GM19438 (cell line): ENCODE data around the gene BAK1.
"Not testable (repeated sequence)": the region's sequence is repeated elsewhere in the genome, so short reads cannot be mapped to it uniquely, and the experiment has no call there.

Experiments
- ATAC-seq: cut with Tn5 transposase; IDR thresholded peaks from one replicate; pipeline ENCODE4 v1.9.1; 2021; ENCODE audit warnings: low read depth; ENCODE audit not compliant: unreplicated experiment

BAK1 gene

GRCh38 chr6:33557376-33557775, 22.7 kb downstream of the BAK1 start:
- no peak for ATAC-seq

- ATAC-seq: not testable (repeated sequence)
Observed at GRCh38 chr6:33552883-33553282, 27.2 kb downstream of the BAK1 start.

DNA sequence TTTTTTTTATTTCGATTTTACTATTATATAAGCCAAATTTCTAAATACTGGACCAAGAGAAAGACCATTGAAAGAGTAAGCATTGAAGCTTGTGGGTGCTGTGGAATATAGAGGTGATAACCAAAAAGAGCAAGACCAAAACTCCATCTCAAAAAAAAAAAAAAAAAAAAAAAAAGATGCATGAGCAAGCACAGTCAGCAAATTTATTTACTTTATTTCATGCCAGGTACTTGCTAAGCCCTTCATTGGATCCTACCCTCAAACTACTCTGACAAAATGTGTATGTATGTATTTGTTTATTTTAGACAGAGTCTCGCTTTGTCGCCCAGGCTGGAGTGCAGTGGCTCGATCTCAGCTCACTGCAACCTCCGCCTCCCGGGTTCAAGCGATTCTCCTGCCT, 27.8 kb downstream of the BAK1 start:
- no peak for ATAC-seq

DNA sequence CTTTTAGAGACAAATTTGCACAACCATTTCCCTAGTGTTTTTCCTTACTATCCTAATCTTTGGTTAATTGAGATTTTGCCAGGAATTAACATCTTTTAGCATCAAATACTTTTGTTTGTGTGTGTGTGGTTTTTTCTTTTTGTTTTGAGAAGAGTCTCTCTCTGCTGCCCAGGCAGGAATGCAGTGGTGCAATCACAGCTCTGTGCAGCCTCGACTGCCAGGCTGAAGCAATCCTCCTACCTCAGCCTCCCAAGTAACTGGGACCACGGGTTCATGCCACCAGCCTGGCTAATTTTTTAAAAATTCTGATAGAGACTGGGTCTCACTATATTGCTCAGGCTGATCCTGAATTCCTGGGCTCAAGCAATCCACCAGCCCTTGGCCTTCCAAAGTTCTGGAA, 28.5 kb downstream of the BAK1 start:
- no peak for ATAC-seq

GRCh38 chr6:33549896-33550295, 30.2 kb downstream of the BAK1 start:
- ATAC-seq: no peak

DNA sequence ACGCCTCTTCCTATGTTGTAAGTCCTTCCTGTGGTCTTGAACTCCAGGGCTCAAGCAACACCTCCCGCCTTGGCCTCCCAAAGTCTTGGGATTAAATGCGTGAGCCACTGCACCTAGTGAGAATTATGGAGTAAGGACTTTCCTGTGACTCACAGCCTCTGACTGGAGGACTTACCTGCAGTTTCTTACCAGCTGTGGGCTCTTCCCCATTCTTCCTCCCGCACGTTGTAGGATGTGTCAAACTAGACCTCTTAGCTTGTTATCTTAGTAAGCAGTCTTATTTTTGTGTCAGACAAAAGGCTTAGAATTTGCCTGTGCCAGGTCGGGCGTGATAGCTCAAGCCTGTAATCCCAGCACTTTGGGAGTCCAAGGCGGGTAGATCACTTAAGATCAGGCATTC, 30.9 kb downstream of the BAK1 start:
- no peak for ATAC-seq

DNA sequence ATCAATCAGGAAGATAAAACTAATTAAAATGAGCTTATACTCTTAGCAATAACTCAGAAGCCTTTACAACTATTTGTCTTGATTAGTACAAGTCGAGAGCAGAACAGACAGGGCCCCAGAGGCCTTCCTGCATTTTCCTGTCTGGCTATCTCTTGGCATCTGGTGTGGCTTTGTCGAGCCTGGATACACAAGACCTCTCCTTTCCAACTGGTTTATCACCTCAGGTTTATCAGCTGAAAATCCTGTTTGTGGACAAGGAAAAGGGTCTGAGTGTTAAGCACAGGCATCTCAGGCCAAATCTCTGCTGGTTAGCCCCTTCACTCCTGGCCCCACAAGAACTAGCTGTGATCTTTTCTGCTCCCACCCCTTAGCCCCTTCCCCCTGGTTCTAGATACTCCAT, 32.6 kb downstream of the BAK1 start:
- ATAC-seq: no peak

DNA sequence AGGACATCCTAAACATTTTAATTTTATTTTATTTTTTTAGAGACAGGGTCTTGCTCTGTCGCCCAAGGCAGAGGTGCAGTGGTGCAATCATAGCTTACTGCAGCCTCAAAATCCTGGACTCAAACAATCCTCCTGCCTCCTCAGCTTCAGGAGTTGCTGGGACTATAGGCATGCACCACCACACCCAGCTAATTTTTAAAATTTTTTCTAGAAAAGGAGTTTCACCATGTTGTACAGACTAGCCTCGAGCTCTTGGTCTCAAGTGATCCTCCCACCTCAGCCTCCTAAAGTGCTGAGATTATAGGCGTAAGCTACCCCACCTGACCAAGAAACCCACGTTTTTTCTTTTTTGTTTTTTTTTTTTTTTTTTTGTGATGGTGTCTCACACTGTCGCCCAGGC, 33.3 kb downstream of the BAK1 start:
- ATAC-seq: no peak

DNA sequence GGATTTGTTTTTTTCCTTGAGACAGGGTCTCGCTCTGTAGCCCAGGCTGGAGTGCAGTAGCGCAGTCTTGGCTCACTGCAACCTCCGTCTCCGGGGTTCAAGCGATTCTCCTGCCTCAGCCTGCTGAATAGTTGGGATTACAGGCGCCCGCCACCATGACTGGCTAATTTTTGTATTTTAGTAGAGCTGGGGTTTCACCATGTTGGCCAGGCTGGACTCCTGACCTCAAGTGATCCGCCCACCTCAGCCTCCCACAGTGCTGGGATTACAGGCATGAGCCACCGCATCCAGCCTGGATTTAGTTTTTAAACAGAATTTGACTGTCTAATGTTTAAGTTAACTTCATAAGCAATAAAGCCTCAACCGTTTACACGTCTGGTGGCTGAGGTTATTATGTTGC, 34.8 kb downstream of the BAK1 start:
- not testable (repeated sequence) for ATAC-seq

DNA sequence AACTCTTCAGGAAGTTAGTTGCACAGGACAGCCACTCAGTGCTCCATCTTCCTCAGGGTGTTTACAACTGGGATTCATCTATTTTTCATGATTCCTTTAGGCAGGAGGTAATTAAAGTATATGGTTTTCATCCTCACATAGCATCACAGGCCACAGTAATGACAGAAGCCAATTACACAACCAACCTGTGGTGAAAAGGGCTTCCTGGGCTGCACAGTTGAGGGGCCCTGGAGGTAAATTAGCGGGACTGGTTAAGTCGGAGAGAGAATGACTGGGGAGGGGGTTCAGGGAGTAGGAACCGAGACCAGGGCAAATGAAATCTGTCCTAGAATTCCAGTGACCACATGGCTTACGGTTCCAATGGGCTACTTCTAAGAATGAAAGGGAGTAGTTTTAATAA, 37.0 kb downstream of the BAK1 start:
- no peak for ATAC-seq

DNA sequence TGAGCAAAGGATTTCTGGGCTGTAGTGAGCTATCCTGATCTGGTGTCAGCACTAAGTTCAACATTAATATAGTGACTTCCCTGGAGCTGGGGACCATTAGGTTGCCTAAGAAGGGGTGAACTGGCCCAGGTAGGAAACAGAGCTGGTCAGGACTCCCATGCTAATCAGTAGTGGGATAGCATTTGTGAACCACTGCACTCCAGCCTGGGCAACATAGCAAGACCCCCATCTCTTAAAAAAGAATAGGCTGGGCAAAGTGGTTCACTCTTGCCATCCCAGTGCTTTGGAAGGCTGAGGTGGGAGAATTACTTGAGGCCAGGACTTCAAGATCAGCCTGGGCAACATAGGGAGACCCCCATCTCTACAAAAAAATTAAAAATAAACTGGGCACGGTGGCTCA, 39.3 kb downstream of the BAK1 start:
- ATAC-seq: no peak

DNA sequence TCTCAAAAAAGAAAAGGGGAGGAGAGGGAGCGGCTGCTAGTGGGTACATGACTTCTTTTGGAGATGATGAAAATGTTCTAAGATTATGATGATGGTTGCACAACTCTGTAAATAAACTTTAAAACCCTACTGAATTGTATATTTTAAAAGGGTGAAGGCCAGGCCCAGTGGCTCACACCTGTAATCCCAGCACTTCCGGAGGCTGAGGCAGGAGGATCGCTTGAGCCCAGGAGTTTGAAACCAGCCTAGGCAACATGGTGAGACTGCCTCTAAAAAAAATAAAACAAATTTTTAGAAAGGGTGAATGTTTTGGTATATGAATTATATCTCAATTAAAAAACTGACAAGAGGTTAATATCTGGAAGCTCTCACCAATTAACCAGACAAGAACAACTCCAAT, 45.4 kb downstream of the BAK1 start:
- no peak for ATAC-seq

GRCh38 chr6:33533163-33533869, 46.8 kb downstream of the BAK1 start:
- ATAC-seq: not testable (repeated sequence)

- ATAC-seq: not testable (repeated sequence)
Observed at GRCh38 chr6:33532431-33532830, 47.6 kb downstream of the BAK1 start.

- not testable (repeated sequence) for ATAC-seq
Observed at GRCh38 chr6:33530617-33531016, 49.5 kb downstream of the BAK1 start.
